HCT116 (cell line): ENCODE measurements around the gene PRKAR2A.

Experiments
- CEBPB ChIP-seq: IDR thresholded peaks from 2 replicates; pipeline ENCODE4 v1.6.1; 2012; ENCODE audit warnings: low read depth
- EGR1 ChIP-seq: IDR thresholded peaks from 2 replicates; pipeline ENCODE4 v1.6.1; 2012; ENCODE audit warnings: low read depth
- ELF1 ChIP-seq: IDR thresholded peaks from 2 replicates; pipeline ENCODE4 v1.6.1; 2012; ENCODE audit warnings: low read depth, borderline replicate concordance
- EZH2phosphoT487 ChIP-seq: fragments of 200-600 bp; IDR thresholded peaks from 2 replicates; pipeline ENCODE4 v1.6.1; 2018; ENCODE audit warnings: antibody characterized with exemption, borderline replicate concordance
- JUND ChIP-seq: IDR thresholded peaks from 2 replicates; pipeline ENCODE4 v1.6.1; 2012
- POLR2A ChIP-seq: IDR thresholded peaks from 2 replicates; pipeline ENCODE4 v1.7.0; 2011; ENCODE audit warnings: borderline replicate concordance; ENCODE audit not compliant: insufficient read depth, insufficient read length; ENCODE audit errors: extremely low read depth
- POLR2AphosphoS5 ChIP-seq: IDR thresholded peaks from 2 replicates; pipeline ENCODE4 v1.6.1; 2011; ENCODE audit warnings: mild to moderate bottlenecking, low read depth, low read length, moderate library complexity
- SIN3A ChIP-seq: IDR thresholded peaks from 2 replicates; pipeline ENCODE4 v1.6.1; 2012; ENCODE audit warnings: low read depth
- SP1 ChIP-seq: IDR thresholded peaks from 2 replicates; pipeline ENCODE4 v1.6.1; 2012; ENCODE audit warnings: low read depth
- YY1 ChIP-seq: IDR thresholded peaks from 2 replicates; pipeline ENCODE4 v1.6.1; 2011; ENCODE audit warnings: low read length, low read depth, moderate library complexity, mild to moderate bottlenecking; ENCODE audit not compliant: insufficient replicate concordance; ENCODE audit errors: extremely low read depth
- TF ChIP-seq, protein P1 (sequence below), 3 experiments: fragments of 200-600 bp in 1 of 3; sonication (generic) in 1 of 3; IDR thresholded peaks in 2 of 3; conservative IDR thresholded peaks in 1 of 3; 2 replicates each; pipeline ENCODE4 v1.5.1; 2012 to 2017; ENCODE audit warnings: low read depth in 2 of 3, low read length in 2 of 3, antibody characterized with exemption in 1 of 3, borderline replicate concordance in 1 of 3, control low read depth in 1 of 3, mild to moderate bottlenecking in 1 of 3, mixed read lengths in 1 of 3, mixed run types in 1 of 3, moderate library complexity in 1 of 3; ENCODE audit not compliant: insufficient read depth in 1 of 3
- TF ChIP-seq, protein P2 (sequence below): IDR thresholded peaks from 2 replicates; pipeline ENCODE4 v1.6.1; 2011; ENCODE audit warnings: mild to moderate bottlenecking, low read length, moderate library complexity; ENCODE audit not compliant: insufficient replicate concordance; ENCODE audit errors: extremely low read depth
- TF ChIP-seq, protein P3 (sequence below): IDR thresholded peaks from 2 replicates; pipeline ENCODE4 v1.6.1; 2012; ENCODE audit warnings: low read depth

DNA sequence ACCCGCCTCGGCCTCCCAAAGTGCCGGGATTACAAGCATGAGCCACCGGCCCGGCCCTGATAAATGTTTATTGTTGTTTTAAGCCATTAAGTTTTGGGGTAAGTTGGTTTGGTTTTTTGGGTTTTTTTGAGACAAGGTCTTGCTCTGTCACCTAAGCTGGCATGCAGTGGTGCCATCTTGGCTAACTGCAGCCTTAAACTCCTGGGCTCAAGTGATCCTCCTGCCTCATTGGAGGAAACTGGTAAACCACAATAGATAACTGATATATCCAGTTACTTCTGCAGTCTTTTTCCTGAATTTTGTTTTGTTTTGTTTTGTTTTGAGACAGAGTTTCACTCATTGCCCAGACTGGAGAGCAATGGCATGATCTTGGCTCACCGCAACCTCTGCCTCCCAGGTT, 46.8 kb upstream of the PRKAR2A start:
- TF ChIP-seq, protein P1, sequence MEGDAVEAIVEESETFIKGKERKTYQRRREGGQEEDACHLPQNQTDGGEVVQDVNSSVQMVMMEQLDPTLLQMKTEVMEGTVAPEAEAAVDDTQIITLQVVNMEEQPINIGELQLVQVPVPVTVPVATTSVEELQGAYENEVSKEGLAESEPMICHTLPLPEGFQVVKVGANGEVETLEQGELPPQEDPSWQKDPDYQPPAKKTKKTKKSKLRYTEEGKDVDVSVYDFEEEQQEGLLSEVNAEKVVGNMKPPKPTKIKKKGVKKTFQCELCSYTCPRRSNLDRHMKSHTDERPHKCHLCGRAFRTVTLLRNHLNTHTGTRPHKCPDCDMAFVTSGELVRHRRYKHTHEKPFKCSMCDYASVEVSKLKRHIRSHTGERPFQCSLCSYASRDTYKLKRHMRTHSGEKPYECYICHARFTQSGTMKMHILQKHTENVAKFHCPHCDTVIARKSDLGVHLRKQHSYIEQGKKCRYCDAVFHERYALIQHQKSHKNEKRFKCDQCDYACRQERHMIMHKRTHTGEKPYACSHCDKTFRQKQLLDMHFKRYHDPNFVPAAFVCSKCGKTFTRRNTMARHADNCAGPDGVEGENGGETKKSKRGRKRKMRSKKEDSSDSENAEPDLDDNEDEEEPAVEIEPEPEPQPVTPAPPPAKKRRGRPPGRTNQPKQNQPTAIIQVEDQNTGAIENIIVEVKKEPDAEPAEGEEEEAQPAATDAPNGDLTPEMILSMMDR (IDR thresholded peaks at IDR 0.05 in 2 of 3, conservative IDR thresholded peaks at IDR 0.05 in 1 of 3; ENCODE audit: borderline replicate concordance in 1 of 3, insufficient read depth in 1 of 3, low read depth in 2 of 3, low read length in 2 of 3), result no peak
- TF ChIP-seq SP1 (no peak), POLR2A (no peak), SIN3A (no peak), EZH2phosphoT487 (no peak), CEBPB (no peak), EGR1 (no peak), ELF1 (no peak), POLR2AphosphoS5 (no peak), JUND (no peak), YY1 (no peak)
- TF ChIP-seq, protein P2, sequence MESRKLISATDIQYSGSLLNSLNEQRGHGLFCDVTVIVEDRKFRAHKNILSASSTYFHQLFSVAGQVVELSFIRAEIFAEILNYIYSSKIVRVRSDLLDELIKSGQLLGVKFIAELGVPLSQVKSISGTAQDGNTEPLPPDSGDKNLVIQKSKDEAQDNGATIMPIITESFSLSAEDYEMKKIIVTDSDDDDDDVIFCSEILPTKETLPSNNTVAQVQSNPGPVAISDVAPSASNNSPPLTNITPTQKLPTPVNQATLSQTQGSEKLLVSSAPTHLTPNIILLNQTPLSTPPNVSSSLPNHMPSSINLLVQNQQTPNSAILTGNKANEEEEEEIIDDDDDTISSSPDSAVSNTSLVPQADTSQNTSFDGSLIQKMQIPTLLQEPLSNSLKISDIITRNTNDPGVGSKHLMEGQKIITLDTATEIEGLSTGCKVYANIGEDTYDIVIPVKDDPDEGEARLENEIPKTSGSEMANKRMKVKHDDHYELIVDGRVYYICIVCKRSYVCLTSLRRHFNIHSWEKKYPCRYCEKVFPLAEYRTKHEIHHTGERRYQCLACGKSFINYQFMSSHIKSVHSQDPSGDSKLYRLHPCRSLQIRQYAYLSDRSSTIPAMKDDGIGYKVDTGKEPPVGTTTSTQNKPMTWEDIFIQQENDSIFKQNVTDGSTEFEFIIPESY, result no peak
- TF ChIP-seq, protein P3, sequence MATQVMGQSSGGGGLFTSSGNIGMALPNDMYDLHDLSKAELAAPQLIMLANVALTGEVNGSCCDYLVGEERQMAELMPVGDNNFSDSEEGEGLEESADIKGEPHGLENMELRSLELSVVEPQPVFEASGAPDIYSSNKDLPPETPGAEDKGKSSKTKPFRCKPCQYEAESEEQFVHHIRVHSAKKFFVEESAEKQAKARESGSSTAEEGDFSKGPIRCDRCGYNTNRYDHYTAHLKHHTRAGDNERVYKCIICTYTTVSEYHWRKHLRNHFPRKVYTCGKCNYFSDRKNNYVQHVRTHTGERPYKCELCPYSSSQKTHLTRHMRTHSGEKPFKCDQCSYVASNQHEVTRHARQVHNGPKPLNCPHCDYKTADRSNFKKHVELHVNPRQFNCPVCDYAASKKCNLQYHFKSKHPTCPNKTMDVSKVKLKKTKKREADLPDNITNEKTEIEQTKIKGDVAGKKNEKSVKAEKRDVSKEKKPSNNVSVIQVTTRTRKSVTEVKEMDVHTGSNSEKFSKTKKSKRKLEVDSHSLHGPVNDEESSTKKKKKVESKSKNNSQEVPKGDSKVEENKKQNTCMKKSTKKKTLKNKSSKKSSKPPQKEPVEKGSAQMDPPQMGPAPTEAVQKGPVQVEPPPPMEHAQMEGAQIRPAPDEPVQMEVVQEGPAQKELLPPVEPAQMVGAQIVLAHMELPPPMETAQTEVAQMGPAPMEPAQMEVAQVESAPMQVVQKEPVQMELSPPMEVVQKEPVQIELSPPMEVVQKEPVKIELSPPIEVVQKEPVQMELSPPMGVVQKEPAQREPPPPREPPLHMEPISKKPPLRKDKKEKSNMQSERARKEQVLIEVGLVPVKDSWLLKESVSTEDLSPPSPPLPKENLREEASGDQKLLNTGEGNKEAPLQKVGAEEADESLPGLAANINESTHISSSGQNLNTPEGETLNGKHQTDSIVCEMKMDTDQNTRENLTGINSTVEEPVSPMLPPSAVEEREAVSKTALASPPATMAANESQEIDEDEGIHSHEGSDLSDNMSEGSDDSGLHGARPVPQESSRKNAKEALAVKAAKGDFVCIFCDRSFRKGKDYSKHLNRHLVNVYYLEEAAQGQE, result no peak
